ENCODE data around the gene TBC1D8B. TPM values are rescaled to one million over a fixed set of nuclear protein-coding genes. Genes with fewer than 3 reads are reported as not detected.
A peak's percentile ranks its signal among the peaks of the same experiment; 100 is the strongest.

The TBC1D8B gene
- total RNA-seq, 1 donor from 2014 or later = 1.4 TPM

GRCh38 chrX:106898462-106898861 lies 96.0 kb downstream of the TBC1D8B start:
- no peak overlapping the region for H3K9ac ChIP-seq
- peaks cover 3% of the 10 kb centered on the region for H3K9me3 Mint-ChIP-seq

GRCh38 chrX:106899276-106899675 lies 96.8 kb downstream of the TBC1D8B start:
- peaks cover 3% of the 10 kb centered on the region for H3K9me3 Mint-ChIP-seq

More at GRCh38 chrX:106898462-106898861, 96.0 kb downstream of the TBC1D8B start:
- Histone ChIP-seq H3K27ac (no peak overlapping the region), H3K4me3 (no peak overlapping the region), H3K27me3 (no peaks in the 10 kb centered on the region), H3K79me2 (ENCODE audit: low read depth) (no peaks in the 10 kb centered on the region), H3F3A (ENCODE audit: low read depth) (peaks cover 3% of the 10 kb centered on the region), H2AFZ (replicated peaks) (no peak overlapping the region), H3K4me2 (no peak overlapping the region), H3K36me3 (no peaks in the 10 kb centered on the region), H4K20me1 (ENCODE audit: low read depth) (no peaks in the 10 kb centered on the region), H3K9me3 (ENCODE audit: low read depth) (no peaks in the 10 kb centered on the region), H3K4me1 (peaks cover 4% of the 10 kb centered on the region)
- Mint-ChIP-seq H3K27me3 (ENCODE audit: insufficient read depth, low read depth) (peaks cover 5% of the 10 kb centered on the region), H3K4me1 (peaks cover 29% of the 10 kb centered on the region), H3K36me3 (no peaks in the 10 kb centered on the region), H3K4me3 (no peak overlapping the region), H3K27ac (no peak overlapping the region)
- TF ChIP-seq EZH2phosphoT487 (IDR thresholded peaks at IDR 0.05) (no peak), CTCF (IDR thresholded peaks at IDR 0.05) (peak; percentile 57)
- DNase-seq (ENCODE audit: low spot score) = peak; percentile 68

GRCh38 chrX:106899841-106900240 lies 97.4 kb downstream of the TBC1D8B start:
- Histone ChIP-seq H3K9me3 (ENCODE audit: low read depth) (no peaks in the 10 kb centered on the region), H3K4me3 (no peak overlapping the region), H3K4me2 (no peak overlapping the region), H3K9ac (no peak overlapping the region), H4K20me1 (ENCODE audit: low read depth) (no peaks in the 10 kb centered on the region), H3K36me3 (no peaks in the 10 kb centered on the region), H3F3A (ENCODE audit: low read depth) (peaks cover 16% of the 10 kb centered on the region), H3K4me1 (peaks cover 17% of the 10 kb centered on the region), H3K79me2 (ENCODE audit: low read depth) (no peaks in the 10 kb centered on the region), H2AFZ (replicated peaks) (no peak overlapping the region), H3K27me3 (no peaks in the 10 kb centered on the region), H3K27ac (no peak overlapping the region)
- Mint-ChIP-seq H3K9me3 (peaks cover 3% of the 10 kb centered on the region), H3K27me3 (ENCODE audit: insufficient read depth, low read depth) (peaks cover 2% of the 10 kb centered on the region), H3K4me3 (no peak overlapping the region), H3K4me1 (peaks cover 42% of the 10 kb centered on the region), H3K36me3 (no peaks in the 10 kb centered on the region), H3K27ac (no peak overlapping the region)
- DNase-seq (ENCODE audit: low spot score) = no peak
- TF ChIP-seq CTCF (IDR thresholded peaks at IDR 0.05) (no peak), EZH2phosphoT487 (IDR thresholded peaks at IDR 0.05) (no peak), EZH2 (IDR thresholded peaks at IDR 0.05) (no peak)

More at GRCh38 chrX:106899276-106899675, 96.8 kb downstream of the TBC1D8B start:
- Histone ChIP-seq H3K36me3 (no peaks in the 10 kb centered on the region), H3K27me3 (no peaks in the 10 kb centered on the region), H2AFZ (replicated peaks) (no peak overlapping the region), H4K20me1 (ENCODE audit: low read depth) (no peaks in the 10 kb centered on the region), H3K9me3 (ENCODE audit: low read depth) (no peaks in the 10 kb centered on the region), H3K79me2 (ENCODE audit: low read depth) (no peaks in the 10 kb centered on the region), H3K27ac (no peak overlapping the region), H3F3A (ENCODE audit: low read depth) (peaks cover 12% of the 10 kb centered on the region), H3K9ac (no peak overlapping the region), H3K4me1 (peaks cover 11% of the 10 kb centered on the region), H3K4me3 (no peak overlapping the region), H3K4me2 (no peak overlapping the region)
- DNase-seq (ENCODE audit: low spot score) = no peak
- no peak overlapping the region for H3K27ac Mint-ChIP-seq
- peaks cover 36% of the 10 kb centered on the region for H3K4me1 Mint-ChIP-seq
- no peak overlapping the region for H3K4me3 Mint-ChIP-seq
- no peaks in the 10 kb centered on the region for H3K36me3 Mint-ChIP-seq
- no peak for TF ChIP-seq CTCF (IDR thresholded peaks at IDR 0.05)
- TF ChIP-seq EZH2 (IDR thresholded peaks at IDR 0.05) = no peak
- TF ChIP-seq EZH2phosphoT487 (IDR thresholded peaks at IDR 0.05) = no peak
- H3K27me3 Mint-ChIP-seq (ENCODE audit: insufficient read depth, low read depth) = peaks cover 5% of the 10 kb centered on the region

Measured in neural progenitor cell (in vitro differentiated cells).